ENCODE results near the gene CCRL2.

Gene CCRL2

GRCh38 chr3:46369675-46370132 is 37.4 kb upstream of the CCRL2 start:
- Histone ChIP-seq H3K9me3 (ENCODE audit: control insufficient read depth, low read length) (no peaks in the 10 kb centered on the region), H3K27me3 (ENCODE audit: control insufficient read depth, insufficient read depth, low read length) (peaks cover 6% of the 10 kb centered on the region), H3K36me3 (ENCODE audit: control insufficient read depth, insufficient read depth, low read length) (no peaks in the 10 kb centered on the region), H3K9ac (ENCODE audit: low read length) (no peak overlapping the region), H3K4me3 (ENCODE audit: low read length) (no peak overlapping the region), H3K4me1 (ENCODE audit: control insufficient read depth, insufficient read depth, low read length) (peaks cover 5% of the 10 kb centered on the region)

- Histone ChIP-seq H3K27me3 (ENCODE audit: control insufficient read depth, insufficient read depth, low read length) (peaks cover 2% of the 10 kb centered on the region), H3K4me3 (ENCODE audit: low read length) (no peak within 1 kb of the TSS), H3K9ac (ENCODE audit: low read length) (no peak within 1 kb of the TSS), H3K9me3 (ENCODE audit: control insufficient read depth, low read length) (no peaks in the 10 kb centered on the region), H3K4me1 (ENCODE audit: control insufficient read depth, insufficient read depth, low read length) (peaks cover 5% of the 10 kb centered on the region), H3K36me3 (ENCODE audit: control insufficient read depth, insufficient read depth, low read length) (no peaks in the 10 kb centered on the region)
Measured at GRCh38 chr3:46370839-46371518, 36.1 kb upstream of the CCRL2 start, which contains the start of gene CCR5. CCR5 (plus strand) TSS chr3:46370946; CDS start chr3:46372903, 1,957 bp downstream.

- no peaks in the 10 kb centered on the region for H3K9me3 ChIP-seq (ENCODE audit: control insufficient read depth, low read length)
- peaks cover 5% of the 10 kb centered on the region for H3K4me1 ChIP-seq (ENCODE audit: control insufficient read depth, insufficient read depth, low read length)
- H3K27me3 ChIP-seq (ENCODE audit: control insufficient read depth, insufficient read depth, low read length): peaks cover 2% of the 10 kb centered on the region
- no peaks in the 10 kb centered on the region for H3K36me3 ChIP-seq (ENCODE audit: control insufficient read depth, insufficient read depth, low read length)
- no peak overlapping the region for H3K9ac ChIP-seq (ENCODE audit: low read length)
- H3K4me3 ChIP-seq (ENCODE audit: low read length): no peak overlapping the region
Measured at GRCh38 chr3:46371519-46372340, 35.3 kb upstream of the CCRL2 start.

- Histone ChIP-seq H3K4me3 (ENCODE audit: low read length) (no peak overlapping the region), H3K4me1 (ENCODE audit: control insufficient read depth, insufficient read depth, low read length) (peaks cover 5% of the 10 kb centered on the region), H3K36me3 (ENCODE audit: control insufficient read depth, insufficient read depth, low read length) (no peaks in the 10 kb centered on the region), H3K9me3 (ENCODE audit: control insufficient read depth, low read length) (no peaks in the 10 kb centered on the region), H3K27me3 (ENCODE audit: control insufficient read depth, insufficient read depth, low read length) (peaks cover 2% of the 10 kb centered on the region), H3K9ac (ENCODE audit: low read length) (no peak overlapping the region)
Measured at GRCh38 chr3:46372492-46373359, 34.3 kb upstream of the CCRL2 start.

GRCh38 chr3:46374755-46375154 is 32.3 kb upstream of the CCRL2 start:
- Histone ChIP-seq H3K27me3 (ENCODE audit: control insufficient read depth, insufficient read depth, low read length) (peaks cover 2% of the 10 kb centered on the region), H3K4me1 (ENCODE audit: control insufficient read depth, insufficient read depth, low read length) (peaks cover 3% of the 10 kb centered on the region), H3K36me3 (ENCODE audit: control insufficient read depth, insufficient read depth, low read length) (no peaks in the 10 kb centered on the region), H3K9me3 (ENCODE audit: control insufficient read depth, low read length) (no peaks in the 10 kb centered on the region), H3K9ac (ENCODE audit: low read length) (no peak overlapping the region), H3K4me3 (ENCODE audit: low read length) (no peak overlapping the region)

- H3K4me1 ChIP-seq (ENCODE audit: control insufficient read depth, insufficient read depth, low read length): peaks cover 3% of the 10 kb centered on the region
- no peak overlapping the region for H3K9ac ChIP-seq (ENCODE audit: low read length)
- no peaks in the 10 kb centered on the region for H3K9me3 ChIP-seq (ENCODE audit: control insufficient read depth, low read length)
- peaks cover 2% of the 10 kb centered on the region for H3K27me3 ChIP-seq (ENCODE audit: control insufficient read depth, insufficient read depth, low read length)
- no peak overlapping the region for H3K4me3 ChIP-seq (ENCODE audit: low read length)
- no peaks in the 10 kb centered on the region for H3K36me3 ChIP-seq (ENCODE audit: control insufficient read depth, insufficient read depth, low read length)
Measured at GRCh38 chr3:46375218-46375617, 31.8 kb upstream of the CCRL2 start.

- Histone ChIP-seq H3K9me3 (ENCODE audit: control insufficient read depth, low read length) (no peaks in the 10 kb centered on the region), H3K4me1 (ENCODE audit: control insufficient read depth, insufficient read depth, low read length) (peaks cover 7% of the 10 kb centered on the region), H3K9ac (ENCODE audit: low read length) (no peak overlapping the region), H3K4me3 (ENCODE audit: low read length) (no peak overlapping the region), H3K36me3 (ENCODE audit: control insufficient read depth, insufficient read depth, low read length) (no peaks in the 10 kb centered on the region), H3K27me3 (ENCODE audit: control insufficient read depth, insufficient read depth, low read length) (peaks cover 2% of the 10 kb centered on the region)
Measured at GRCh38 chr3:46375814-46376213, 31.2 kb upstream of the CCRL2 start.

- Histone ChIP-seq H3K4me1 (ENCODE audit: control insufficient read depth, insufficient read depth, low read length) (peaks cover 22% of the 10 kb centered on the region), H3K9me3 (ENCODE audit: control insufficient read depth, low read length) (no peaks in the 10 kb centered on the region), H3K9ac (ENCODE audit: low read length) (no peak overlapping the region), H3K36me3 (ENCODE audit: control insufficient read depth, insufficient read depth, low read length) (no peaks in the 10 kb centered on the region), H3K4me3 (ENCODE audit: low read length) (no peak overlapping the region), H3K27me3 (ENCODE audit: control insufficient read depth, insufficient read depth, low read length) (peaks cover 2% of the 10 kb centered on the region)
Measured at GRCh38 chr3:46378426-46378942, 28.6 kb upstream of the CCRL2 start.

- peak overlapping the region; percentile 13 for H3K9ac ChIP-seq (ENCODE audit: low read length)
Measured at GRCh38 chr3:46380471-46381221, 26.4 kb upstream of the CCRL2 start.

GRCh38 chr3:46381625-46382024 is 25.4 kb upstream of the CCRL2 start:
- Histone ChIP-seq H3K4me3 (ENCODE audit: low read length) (no peak overlapping the region), H3K36me3 (ENCODE audit: control insufficient read depth, insufficient read depth, low read length) (no peaks in the 10 kb centered on the region), H3K4me1 (ENCODE audit: control insufficient read depth, insufficient read depth, low read length) (peaks cover 29% of the 10 kb centered on the region), H3K9ac (ENCODE audit: low read length) (no peak overlapping the region), H3K9me3 (ENCODE audit: control insufficient read depth, low read length) (no peaks in the 10 kb centered on the region), H3K27me3 (ENCODE audit: control insufficient read depth, insufficient read depth, low read length) (no peaks in the 10 kb centered on the region)

More at GRCh38 chr3:46380471-46381221, 26.4 kb upstream of the CCRL2 start:
- no peaks in the 10 kb centered on the region for H3K36me3 ChIP-seq (ENCODE audit: control insufficient read depth, insufficient read depth, low read length)
- no peaks in the 10 kb centered on the region for H3K27me3 ChIP-seq (ENCODE audit: control insufficient read depth, insufficient read depth, low read length)
- H3K9me3 ChIP-seq (ENCODE audit: control insufficient read depth, low read length): no peaks in the 10 kb centered on the region
- H3K4me3 ChIP-seq (ENCODE audit: low read length): no peak overlapping the region
- H3K4me1 ChIP-seq (ENCODE audit: control insufficient read depth, insufficient read depth, low read length): peaks cover 29% of the 10 kb centered on the region
